K562 (cell line): Measurements from ENCODE around the gene ACVR2B. TPM values are rescaled to one million over a fixed set of nuclear protein-coding genes. Genes with fewer than 3 reads are reported as not detected.

Experiments
- ARID2 ChIP-seq: fragments of 450-650 bp; IDR thresholded peaks from 2 replicates; pipeline ENCODE4 v1.6.1; 2017; ENCODE audit warnings: antibody characterized with exemption, mild to moderate bottlenecking
- CBFA2T2 ChIP-seq: fragments of 450-650 bp; conservative IDR thresholded peaks from 2 replicates; pipeline ENCODE4 v1.6.1; 2017; ENCODE audit warnings: mild to moderate bottlenecking
- CBX8 ChIP-seq: fragments of 200-600 bp; sonication (generic); IDR thresholded peaks from 2 replicates; pipeline ENCODE4 v1.6.1; 2012; ENCODE audit warnings: borderline replicate concordance, mixed run types, low read depth, mild to moderate bottlenecking, moderate library complexity, mixed read lengths, low read length, control low read depth, inconsistent platforms; ENCODE audit not compliant: poor library complexity, severe bottlenecking; ENCODE audit errors: extremely low read depth
- CTBP1 ChIP-seq: fragments of 450-650 bp; IDR thresholded peaks from 2 replicates; pipeline ENCODE4 v1.6.1; 2016; ENCODE audit warnings: borderline replicate concordance
- CUX1 ChIP-seq: fragments of 200-800 bp; sonication (Bioruptor generic); IDR thresholded peaks from 2 replicates; pipeline ENCODE4 v1.6.1; 2016; ENCODE audit warnings: missing genetic modification characterization, missing compliant biosample characterization
- DPF2 ChIP-seq: fragments of 450-650 bp; IDR thresholded peaks from 2 replicates; pipeline ENCODE4 v1.6.1; 2016
- E2F1 ChIP-seq: sonication (generic); formaldehyde crosslinking; IDR thresholded peaks from 2 replicates; pipeline ENCODE4 v1.8.1; 2023; ENCODE audit warnings: mild to moderate bottlenecking, missing genetic modification reagents, moderate library complexity
- ELK1 ChIP-seq: sonication (generic); formaldehyde crosslinking; IDR thresholded peaks from 2 replicates; pipeline ENCODE4 v1.8.1; 2022; ENCODE audit warnings: missing genetic modification reagents
- FOXK2 ChIP-seq, 2 experiments: fragments of 450-650 bp; IDR thresholded peaks in 1 of 2; conservative IDR thresholded peaks in 1 of 2; 2 replicates each; pipeline ENCODE4 v1.6.1; 2016; ENCODE audit warnings: low read depth in 2 of 2, mild to moderate bottlenecking in 1 of 2
- HOMEZ ChIP-seq: fragments of 250-450 bp; sonication (Bioruptor Pico); IDR thresholded peaks from 2 replicates; pipeline ENCODE4 v1.4.0; 2020; ENCODE audit warnings: mild to moderate bottlenecking, moderate library complexity
- MAX ChIP-seq: sonication (generic); formaldehyde crosslinking; IDR thresholded peaks from 2 replicates; pipeline ENCODE4 v1.9.0; 2022; ENCODE audit warnings: mild to moderate bottlenecking, missing genetic modification reagents
- NKRF ChIP-seq: fragments of 450-650 bp; IDR thresholded peaks from 2 replicates; pipeline ENCODE4 v1.6.1; 2016; ENCODE audit warnings: borderline replicate concordance
- NRF1 ChIP-seq, 2 experiments: fragments of 450-650 bp; IDR thresholded peaks in 1 of 2; conservative IDR thresholded peaks in 1 of 2; 2 replicates each; pipeline ENCODE4 v1.6.1; 2014; ENCODE audit warnings: mild to moderate bottlenecking in 2 of 2
- PYGO2 ChIP-seq: fragments of 450-650 bp; IDR thresholded peaks from 2 replicates; pipeline ENCODE4 v1.6.1; 2016; ENCODE audit warnings: mild to moderate bottlenecking, missing genetic modification characterization, moderate library complexity, missing compliant biosample characterization
- RB1 ChIP-seq: fragments of 450-650 bp; IDR thresholded peaks from 2 replicates; pipeline ENCODE4 v1.6.1; 2017; ENCODE audit warnings: low read depth, mild to moderate bottlenecking
- TBL1XR1 ChIP-seq, 2 experiments: IDR thresholded peaks; 2 replicates each; pipeline ENCODE4 v1.6.1; 2012; ENCODE audit warnings: improper control_type of control experiment in 2 of 2, low read length in 2 of 2, mild to moderate bottlenecking in 1 of 2
- polyA plus RNA-seq, 8 experiments: library from polyadenylated mRNA; depleted of rRNA in 4 of 8; stranded (reverse) in 5 of 8; unstranded in 3 of 8; fragments of >200 nt; fragmentation: Nextera tagmentation in 2 of 8; fragmentation: Illumina TruSeq in 1 of 8; extraction: Ambion mirVana in 2 of 8; extraction: Trizol in 1 of 8; gene quantifications; 2 replicates each; pipeline versions ENCODE4 v1.2.1 to v1.2.3, GENCODE V29; 2011 to 2014; ENCODE audit warnings: inconsistent platforms in 1 of 8, missing spikeins in 1 of 8
- total RNA-seq, 7 experiments: library from RNA; depleted of rRNA in 6 of 7; stranded (reverse); fragments of >200 nt in 6 of 7; fragmentation: Illumina TruSeq in 2 of 7; extraction: Trizol in 2 of 7; gene quantifications; 2 replicates each; pipeline versions ENCODE4 v1.2.1 to v1.2.3, GENCODE V29; 2011 to 2021; ENCODE audit warnings: low replicate concordance in 1 of 7

The ACVR2B gene
- total and polyA plus RNA-seq, 9 of the 15 experiments (the other 6 are each of a cell fraction or from before 2014, with no cell fraction given), result 1.8 to 23.7 (median 7.1) TPM

- no peak for TF ChIP-seq ELK1 (CRISPR knock-in tag)
- 0 out of 2 replicates have a peak, but pooled peaks have one; percentile 23 for TF ChIP-seq E2F1 (CRISPR knock-in tag)
- no peak for TF ChIP-seq MAX (CRISPR knock-in tag)
- TF ChIP-seq CUX1 (CRISPR knock-in tag), result no peak
- no peak for TF ChIP-seq PYGO2
- TF ChIP-seq HOMEZ, result no peak
- no peak for TF ChIP-seq ARID2
- TF ChIP-seq TBL1XR1 (IDR thresholded peaks at IDR 0.05; ENCODE audit: low read length in 2 of 2), result no peak
- peak; percentile 21; the same call in 1 of the 2 replicates for TF ChIP-seq DPF2
- peak; percentile 43 for TF ChIP-seq RB1
- TF ChIP-seq NRF1 (conservative IDR thresholded peaks at IDR 0.05 in 1 of 2, IDR thresholded peaks at IDR 0.05 in 1 of 2), result no peak
- no peak for TF ChIP-seq FOXK2 (conservative IDR thresholded peaks at IDR 0.05 in 1 of 2, IDR thresholded peaks at IDR 0.05 in 1 of 2; ENCODE audit: low read depth in 2 of 2)
- TF ChIP-seq CBX8, result no peak
- no peak for TF ChIP-seq NKRF
- TF ChIP-seq CTBP1, result peak; percentile 46; the same call in 1 of the 2 replicates
- no peak for TF ChIP-seq CBFA2T2
These were observed 67.8 kb downstream of the ACVR2B start (continued) for GRCh38 chr3:38521391-38521987.
